HEK293T (cell line): Measurements from ENCODE around the gene MFNG.

ENCODE experiments used
- CTCF ChIA-PET: fragments of 350-600 bp; formaldehyde crosslinking; extraction: SDS; loops from one replicate; lab custom pipeline; 2021; ENCODE audit warnings: antibody characterized with exemption, inconsistent platforms; lab: Yijun Ruan, JAX
- POLR2A ChIA-PET: fragments of 350-600 bp; formaldehyde crosslinking; extraction: SDS; loops from one replicate; lab custom pipeline; 2020; ENCODE audit warnings: antibody characterized with exemption, inconsistent platforms; lab: Yijun Ruan, JAX
- DNase-seq: peaks from one replicate; pipeline ENCODE4 v3.0.0; 2012; ENCODE audit warnings: mixed read lengths; ENCODE audit errors: extremely low spot score
- ARNT ChIP-seq: fragments of 450-650 bp; IDR thresholded peaks from 2 replicates; pipeline ENCODE4 v1.6.1; 2017; ENCODE audit warnings: mild to moderate bottlenecking
- BHLHE40 ChIP-seq: fragments of 450-650 bp; IDR thresholded peaks from 2 replicates; pipeline ENCODE4 v1.6.1; 2016; ENCODE audit warnings: mild to moderate bottlenecking, moderate library complexity, borderline replicate concordance
- CTBP1 ChIP-seq: fragments of 450-650 bp; IDR thresholded peaks from 2 replicates; pipeline ENCODE4 v1.6.1; 2016; ENCODE audit warnings: borderline replicate concordance
- ELF4 ChIP-seq: fragments of 450-650 bp; IDR thresholded peaks from 2 replicates; pipeline ENCODE4 v1.6.1; 2017; ENCODE audit warnings: antibody characterized with exemption
- FOXA1 ChIP-seq: fragments of 450-650 bp; IDR thresholded peaks from 2 replicates; pipeline ENCODE4 v1.6.1; 2016; ENCODE audit warnings: mild to moderate bottlenecking
- FOXK2 ChIP-seq: fragments of 450-650 bp; IDR thresholded peaks from 2 replicates; pipeline ENCODE4 v1.6.1; 2016; ENCODE audit warnings: mild to moderate bottlenecking
- FOXM1 ChIP-seq: fragments of 450-650 bp; IDR thresholded peaks from 2 replicates; pipeline ENCODE4 v1.6.1; 2017; ENCODE audit warnings: mild to moderate bottlenecking, borderline replicate concordance
- HDGF ChIP-seq: fragments of 450-650 bp; IDR thresholded peaks from 2 replicates; pipeline ENCODE4 v1.6.1; 2017; ENCODE audit warnings: antibody characterized with exemption, borderline replicate concordance
- L3MBTL2 ChIP-seq: fragments of 450-650 bp; conservative IDR thresholded peaks from 2 replicates; pipeline ENCODE4 v1.6.1; 2016; ENCODE audit warnings: mild to moderate bottlenecking
- LEF1 ChIP-seq: fragments of 450-650 bp; IDR thresholded peaks from 2 replicates; pipeline ENCODE4 v1.6.1; 2017; ENCODE audit warnings: mild to moderate bottlenecking, borderline replicate concordance
- NFRKB ChIP-seq: fragments of 450-650 bp; IDR thresholded peaks from 2 replicates; pipeline ENCODE4 v1.6.1; 2016; ENCODE audit warnings: mild to moderate bottlenecking, moderate library complexity
- PKNOX1 ChIP-seq: fragments of 450-650 bp; IDR thresholded peaks from 2 replicates; pipeline ENCODE4 v1.6.1; 2016
- SP1 ChIP-seq: fragments of 450-650 bp; IDR thresholded peaks from 2 replicates; pipeline ENCODE4 v1.6.1; 2017
- SUZ12 ChIP-seq: fragments of 450-650 bp; IDR thresholded peaks from 2 replicates; pipeline ENCODE4 v1.6.1; 2016; ENCODE audit warnings: mild to moderate bottlenecking
- TARDBP ChIP-seq: fragments of 450-650 bp; IDR thresholded peaks from 2 replicates; pipeline ENCODE4 v1.6.1; 2016
- ZNF384 ChIP-seq: fragments of 450-650 bp; IDR thresholded peaks from 2 replicates; pipeline ENCODE4 v1.6.1; 2016

Gene MFNG

GRCh38 chr22:37425369-37425768 is 60.8 kb downstream of the MFNG start:
- TF ChIP-seq TARDBP, result no peak
- no peak for TF ChIP-seq FOXK2
- no peak for TF ChIP-seq ZNF384
- TF ChIP-seq LEF1, result no peak
- TF ChIP-seq BHLHE40, result no peak
- no peak for TF ChIP-seq ARNT
- TF ChIP-seq ELF4, result no peak
- no peak for TF ChIP-seq L3MBTL2
- no peak for TF ChIP-seq NFRKB
- no peak for TF ChIP-seq PKNOX1
- no peak for DNase-seq
- ChIA-PET POLR2A (no interaction called here), CTCF (no interaction called here)

GRCh38 chr22:37423283-37423682 is 62.9 kb downstream of the MFNG start:
- DNase-seq, result no peak
- CTCF ChIA-PET, result interaction anchor here (0.6 kb wide), 1 partner anchor 18 kb away, joined by 3 read pairs; no protein-coding TSS in a partner anchor
- POLR2A ChIA-PET, result no interaction called here
- TF ChIP-seq FOXK2 (no peak), SUZ12 (no peak), ELF4 (no peak), BHLHE40 (no peak), FOXM1 (no peak), LEF1 (no peak), SP1 (no peak), NFRKB (no peak), FOXA1 (no peak), L3MBTL2 (no peak), CTBP1 (no peak), PKNOX1 (no peak), ARNT (no peak), ZNF384 (no peak)

GRCh38 chr22:37421468-37421877 is 64.7 kb downstream of the MFNG start:
- ChIA-PET POLR2A (no interaction called here), CTCF (no interaction called here)

GRCh38 chr22:37420686-37421467 is 65.3 kb downstream of the MFNG start:
- CTCF ChIA-PET, result no interaction called here

More at GRCh38 chr22:37421468-37421877, 64.7 kb downstream of the MFNG start:
- DNase-seq, result no peak
- TF ChIP-seq LEF1 (no peak), FOXK2 (no peak), FOXM1 (no peak), SP1 (no peak), TARDBP (no peak), NFRKB (no peak), L3MBTL2 (no peak), ARNT (no peak), SUZ12 (no peak), CTBP1 (no peak), BHLHE40 (no peak), PKNOX1 (no peak), ELF4 (no peak), HDGF (no peak), FOXA1 (no peak)

More at GRCh38 chr22:37420686-37421467, 65.3 kb downstream of the MFNG start:
- POLR2A ChIA-PET, result no interaction called here
- TF ChIP-seq PKNOX1 (no peak), BHLHE40 (no peak), FOXA1 (no peak), HDGF (no peak), NFRKB (no peak), SUZ12 (no peak), CTBP1 (no peak), FOXK2 (no peak), ZNF384 (no peak), ARNT (no peak), SP1 (no peak), LEF1 (no peak), ELF4 (no peak), L3MBTL2 (no peak)
- DNase-seq, result no peak
